ENCODE data around the gene EIF6.

EIF6 gene

DNA sequence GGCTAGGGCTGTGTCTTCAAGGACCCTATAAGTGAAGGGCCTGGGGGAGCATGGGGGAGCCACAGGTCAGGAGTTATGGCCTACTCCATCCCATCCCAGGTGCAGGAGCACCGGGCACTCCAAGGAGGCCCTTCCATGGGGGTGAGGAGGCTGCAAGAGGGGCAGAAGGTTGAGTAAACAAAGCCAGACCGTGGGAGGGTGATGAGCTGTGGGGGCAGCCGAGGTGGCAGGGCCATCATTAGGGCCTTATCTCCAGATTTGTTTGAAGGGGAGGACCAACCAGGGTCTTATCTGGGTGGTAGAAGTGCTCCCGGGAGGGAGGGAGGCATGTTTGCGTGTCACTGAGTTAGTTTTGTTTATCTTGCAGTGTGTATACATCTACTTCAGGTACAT is 9.7 kb upstream of the EIF6 start:
- no peaks in the 10 kb centered on the region for H3K27me3 ChIP-seq

DNA sequence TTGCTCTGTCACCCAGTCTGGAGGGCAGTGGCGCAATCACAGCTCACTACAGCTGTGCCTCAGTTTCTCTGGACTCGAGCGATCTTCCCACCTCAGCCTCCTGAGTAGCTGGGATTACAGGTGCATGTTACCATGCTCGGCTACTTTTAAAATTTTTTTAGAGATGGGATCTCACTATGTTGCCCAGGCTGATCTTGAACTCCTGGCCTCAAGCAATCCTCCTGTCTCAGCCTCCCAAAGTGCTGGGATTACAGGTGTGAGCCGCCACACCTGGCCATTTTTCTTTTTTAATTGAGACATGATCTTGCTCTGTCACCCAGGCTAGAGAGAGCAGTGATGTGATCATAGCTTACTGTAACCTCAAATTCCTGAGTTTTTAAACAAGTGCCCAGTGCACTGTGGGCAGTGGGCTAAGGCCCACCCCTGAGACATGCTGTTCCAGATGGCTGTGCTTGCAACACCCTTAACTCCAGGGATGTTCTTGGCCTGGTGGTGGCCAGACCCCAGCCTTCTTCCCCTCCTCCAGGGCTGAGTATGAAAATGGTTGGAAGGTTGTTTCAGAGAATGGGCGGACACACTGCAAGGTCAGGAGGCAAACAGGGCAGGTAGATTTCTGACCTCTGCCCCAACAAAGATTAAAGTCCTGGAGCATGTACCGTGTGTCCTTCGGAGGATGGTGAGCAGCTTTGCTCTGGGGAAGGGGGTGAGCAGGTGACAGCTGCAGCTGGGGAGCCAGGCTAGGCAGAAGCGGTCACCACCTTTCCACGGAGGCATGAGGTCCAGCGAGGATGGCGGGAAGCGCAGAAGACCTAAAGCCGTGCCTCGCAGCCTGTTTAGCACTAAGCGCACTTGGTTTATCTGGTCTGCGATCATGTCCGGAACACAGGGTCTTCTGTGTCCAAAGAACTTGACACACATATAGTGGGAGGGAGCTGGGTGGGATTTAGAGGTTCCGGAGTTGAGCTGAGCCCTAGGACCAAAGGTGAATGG is 9.0 kb upstream of the EIF6 start:
- no peak for DNase-seq
- Histone ChIP-seq H3K27me3 (no peaks in the 10 kb centered on the region), H3K9me3 (no peaks in the 10 kb centered on the region), H3K4me1 (peaks cover 6% of the 10 kb centered on the region; the same call in 1 of the 2 replicates), H3K36me3 (no peaks in the 10 kb centered on the region), H3K4me3 (ENCODE audit: low read depth, low read length) (no peak overlapping the region)
- TF ChIP-seq, protein P1, sequence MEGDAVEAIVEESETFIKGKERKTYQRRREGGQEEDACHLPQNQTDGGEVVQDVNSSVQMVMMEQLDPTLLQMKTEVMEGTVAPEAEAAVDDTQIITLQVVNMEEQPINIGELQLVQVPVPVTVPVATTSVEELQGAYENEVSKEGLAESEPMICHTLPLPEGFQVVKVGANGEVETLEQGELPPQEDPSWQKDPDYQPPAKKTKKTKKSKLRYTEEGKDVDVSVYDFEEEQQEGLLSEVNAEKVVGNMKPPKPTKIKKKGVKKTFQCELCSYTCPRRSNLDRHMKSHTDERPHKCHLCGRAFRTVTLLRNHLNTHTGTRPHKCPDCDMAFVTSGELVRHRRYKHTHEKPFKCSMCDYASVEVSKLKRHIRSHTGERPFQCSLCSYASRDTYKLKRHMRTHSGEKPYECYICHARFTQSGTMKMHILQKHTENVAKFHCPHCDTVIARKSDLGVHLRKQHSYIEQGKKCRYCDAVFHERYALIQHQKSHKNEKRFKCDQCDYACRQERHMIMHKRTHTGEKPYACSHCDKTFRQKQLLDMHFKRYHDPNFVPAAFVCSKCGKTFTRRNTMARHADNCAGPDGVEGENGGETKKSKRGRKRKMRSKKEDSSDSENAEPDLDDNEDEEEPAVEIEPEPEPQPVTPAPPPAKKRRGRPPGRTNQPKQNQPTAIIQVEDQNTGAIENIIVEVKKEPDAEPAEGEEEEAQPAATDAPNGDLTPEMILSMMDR (IDR thresholded peaks at IDR 0.05; ENCODE audit: low read depth, low read length) = no peak

More for the DNA sequence above, 9.7 kb upstream of the EIF6 start:
- Histone ChIP-seq H3K4me3 (ENCODE audit: low read depth, low read length) (no peak overlapping the region), H3K36me3 (no peaks in the 10 kb centered on the region), H3K4me1 (peaks cover 6% of the 10 kb centered on the region; the same call in 1 of the 2 replicates), H3K9me3 (no peaks in the 10 kb centered on the region)
- no peak for DNase-seq
- TF ChIP-seq, protein P1 (IDR thresholded peaks at IDR 0.05; ENCODE audit: low read depth, low read length) = no peak

DNA sequence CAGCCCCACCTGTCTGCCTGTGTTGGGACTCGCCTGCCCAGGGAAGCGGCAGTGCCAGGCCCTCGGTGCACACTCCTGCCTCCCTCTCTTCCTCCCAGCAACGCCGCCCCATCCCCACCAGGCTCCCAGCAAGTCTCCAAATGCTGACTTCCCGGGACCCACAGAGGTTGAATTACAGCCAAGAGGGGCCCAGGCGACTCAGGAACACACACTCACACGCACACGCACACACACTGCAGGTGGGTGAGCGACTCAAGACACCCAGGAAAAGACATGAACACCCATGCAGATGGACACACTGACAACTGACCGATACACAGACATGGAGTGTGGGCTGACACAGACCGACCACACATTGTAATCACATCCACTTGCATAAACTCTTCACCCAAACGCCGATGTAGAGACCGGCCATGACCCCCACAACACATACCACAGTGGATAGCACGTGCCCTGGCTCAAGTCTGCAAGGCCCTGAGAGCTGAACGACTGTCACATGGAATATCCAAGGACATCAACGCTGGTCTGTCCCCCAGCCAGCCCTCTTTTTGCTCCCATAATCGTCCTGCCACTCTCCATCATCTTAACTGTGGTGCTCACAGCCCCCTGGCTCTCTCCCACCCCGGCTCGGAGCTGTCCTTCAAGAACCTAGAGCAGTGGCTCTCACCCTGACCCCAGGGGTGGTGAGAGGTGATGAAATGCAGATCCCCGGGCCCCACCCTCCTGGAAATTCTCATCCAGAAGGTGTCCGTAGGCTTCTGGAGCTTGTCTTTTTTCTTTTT is 8.1 kb upstream of the EIF6 start:
- no peaks in the 10 kb centered on the region for H3K9me3 ChIP-seq
- no peak overlapping the region for H3K4me3 ChIP-seq (ENCODE audit: low read depth, low read length)
- peaks cover 6% of the 10 kb centered on the region; the same call in 1 of the 2 replicates for H3K4me1 ChIP-seq
- no peak for DNase-seq
- H3K36me3 ChIP-seq = no peaks in the 10 kb centered on the region
- TF ChIP-seq, protein P1 (IDR thresholded peaks at IDR 0.05; ENCODE audit: low read depth, low read length) = no peak
- no peaks in the 10 kb centered on the region for H3K27me3 ChIP-seq

DNA sequence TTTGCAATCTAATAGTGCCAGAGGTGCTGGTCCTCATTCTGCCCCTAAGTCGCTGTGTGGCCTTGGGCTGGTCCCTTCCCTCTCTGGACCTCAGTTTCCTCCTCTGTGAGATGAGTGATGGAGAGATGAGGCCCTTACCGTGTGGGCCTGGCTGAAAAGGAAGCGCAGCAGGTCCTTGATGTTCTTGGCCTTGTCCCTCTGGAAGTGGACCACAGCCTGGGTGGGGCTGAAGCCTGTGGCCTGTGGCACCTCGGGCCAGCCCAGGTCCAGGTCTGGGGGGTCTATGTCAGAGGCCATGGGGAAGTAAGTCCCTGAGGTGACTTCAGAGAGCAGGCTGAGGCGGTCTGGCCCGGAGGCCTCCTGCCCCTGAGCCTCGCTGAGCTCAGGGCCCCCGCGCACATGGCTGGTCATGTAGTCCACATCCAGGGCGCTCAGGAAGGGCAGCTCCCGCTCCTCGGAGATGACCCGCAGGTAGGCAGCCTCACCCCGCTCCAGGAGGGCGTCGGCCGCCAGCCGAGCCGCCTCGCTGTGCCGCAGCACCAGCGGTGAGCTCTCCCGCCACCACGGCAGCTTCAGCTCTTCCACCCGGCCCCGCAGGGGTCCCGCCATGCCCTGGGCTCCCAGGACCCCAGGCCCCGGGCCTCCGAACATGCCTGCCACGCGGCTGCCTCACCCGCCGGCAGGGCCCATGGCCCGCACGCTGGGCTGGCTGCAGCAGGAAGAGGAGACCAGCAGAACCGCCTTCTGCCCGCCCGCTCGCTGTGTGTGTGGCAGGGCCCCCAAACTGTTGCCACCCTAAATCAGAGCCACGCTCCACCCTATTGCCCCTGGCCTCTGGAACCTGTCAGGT is 7.3 kb upstream of the EIF6 start, which contains the start of gene FAM83C:
TSS of gene FAM83C (minus strand) at position 772 of the 850 bp plus-strand sequence. CDS start at position 651, 121 bp downstream.
- Histone ChIP-seq H3K36me3 (no peaks in the 10 kb centered on the region), H3K9me3 (no peaks in the 10 kb centered on the region)

GRCh38 chr20:35290887-35291417 is 6.4 kb upstream of the EIF6 start:
- no peak for DNase-seq
- TF ChIP-seq, protein P1 (IDR thresholded peaks at IDR 0.05; ENCODE audit: low read depth, low read length) = no peak
- Histone ChIP-seq H3K27me3 (no peaks in the 10 kb centered on the region), H3K36me3 (no peaks in the 10 kb centered on the region), H3K9me3 (no peaks in the 10 kb centered on the region), H3K4me1 (0 out of 2 replicates have a peak, but pooled peaks cover 4% of the 10 kb centered on the region), H3K4me3 (ENCODE audit: low read depth, low read length) (no peak overlapping the region)

More for the DNA sequence above, 7.3 kb upstream of the EIF6 start, which contains the start of gene FAM83C:
- DNase-seq = no peak
- TF ChIP-seq, protein P1 (IDR thresholded peaks at IDR 0.05; ENCODE audit: low read depth, low read length) = no peak
- no peaks in the 10 kb centered on the region for H3K27me3 ChIP-seq
- peaks cover 6% of the 10 kb centered on the region; the same call in 1 of the 2 replicates for H3K4me1 ChIP-seq
- H3K4me3 ChIP-seq (ENCODE audit: low read depth, low read length) = no peak within 1 kb of the TSS
